Measurements from ENCODE around the gene CNTN1. TPM values are rescaled to one million over a fixed set of nuclear protein-coding genes. Genes with fewer than 3 reads are reported as not detected.

CNTN1 gene
- total RNA-seq, 1 experiment from 2014 or later = 6.5 TPM

- Histone ChIP-seq H2AFZ (ENCODE audit: low read length) (no peak overlapping the region), H3K4me1 (ENCODE audit: insufficient read depth, low read length) (no peaks in the 10 kb centered on the region), H3K27me3 (ENCODE audit: insufficient read depth, low read length) (no peaks in the 10 kb centered on the region), H3K27ac (ENCODE audit: insufficient read length, low read depth, low read length) (no peak overlapping the region), H3K79me2 (ENCODE audit: insufficient read depth, low read length) (no peaks in the 10 kb centered on the region), H3K9ac (ENCODE audit: extremely low read depth, insufficient read length, low read length) (no peak overlapping the region), H3K23me2 (ENCODE audit: insufficient read length, low read depth, low read length, poor library complexity, severe bottlenecking) (no peaks in the 10 kb centered on the region), H2BK15ac (ENCODE audit: low read depth, low read length) (no peak overlapping the region), H4K5ac (ENCODE audit: insufficient read length, low read depth, low read length) (no peak overlapping the region), H4K8ac (replicated peaks; ENCODE audit: insufficient read length, low read depth, low read length) (no peak overlapping the region), H3K4ac (ENCODE audit: low read depth, low read length) (no peak overlapping the region), H3K79me1 (ENCODE audit: insufficient read depth, low read depth, low read length, poor library complexity, severe bottlenecking) (no peaks in the 10 kb centered on the region), H3K23ac (ENCODE audit: insufficient read length, low read depth, low read length) (no peak overlapping the region), H3K4me2 (ENCODE audit: insufficient read depth, insufficient read length, low read length) (no peak overlapping the region), H4K20me1 (ENCODE audit: control insufficient read depth, insufficient read depth, insufficient read length) (no peaks in the 10 kb centered on the region), H3K14ac (ENCODE audit: insufficient read depth, low read length) (no peak overlapping the region), H3K18ac (ENCODE audit: insufficient read length, low read depth, low read length) (no peak overlapping the region), H3K56ac (ENCODE audit: insufficient read length, low read depth, low read length) (no peak overlapping the region), H2AK5ac (ENCODE audit: insufficient read length, low read length) (no peak overlapping the region), H2BK12ac (ENCODE audit: insufficient read length, low read depth, low read length) (no peak overlapping the region), H4K91ac (ENCODE audit: insufficient read length, low read depth, low read length) (no peak overlapping the region), H2BK5ac (ENCODE audit: insufficient read length, low read length) (no peak overlapping the region), H3K9me3 (ENCODE audit: control insufficient read depth, low read depth, low read length) (no peaks in the 10 kb centered on the region), H2BK120ac (ENCODE audit: low read depth, low read length, poor library complexity, severe bottlenecking) (no peak overlapping the region), H3T11ph (ENCODE audit: low read length) (no peak overlapping the region), H2BK20ac (ENCODE audit: low read depth, low read length, poor library complexity, severe bottlenecking) (no peak overlapping the region)
- Mint-ChIP-seq H3K36me3 (ENCODE audit: insufficient read depth in 1 of 3, low read depth in 3 of 3) (no peaks in the 10 kb centered on the region), H3K27me3 (ENCODE audit: low read depth) (peaks cover 2% of the 10 kb centered on the region; the same call in 1 of the 2 replicates), H3K27ac (no peak overlapping the region), H3K4me1 (no peaks in the 10 kb centered on the region), H3K4me3 (no peak overlapping the region), H3K9me3 (no peaks in the 10 kb centered on the region)
- no peak for DNase-seq
- no peak for TF ChIP-seq CTCF (conservative IDR thresholded peaks at IDR 0.05)
- WGBS (ENCODE audit: extremely low coverage, insufficient read length, low lambda C conversion rate) = no CpG with 5 or more reads among the region's 1 CpG
Measured at GRCh38 chr12:40717576-40717975, 25.3 kb downstream of the CNTN1 start.

Measured in H9 (cell line).